ENCODE measurements around the gene MTARC1. TPM values are rescaled to one million over a fixed set of nuclear protein-coding genes. Genes with fewer than 3 reads are reported as not detected.

MTARC1 gene
- total RNA-seq, 1 donor from 2014 or later = 5.8 TPM

DNA sequence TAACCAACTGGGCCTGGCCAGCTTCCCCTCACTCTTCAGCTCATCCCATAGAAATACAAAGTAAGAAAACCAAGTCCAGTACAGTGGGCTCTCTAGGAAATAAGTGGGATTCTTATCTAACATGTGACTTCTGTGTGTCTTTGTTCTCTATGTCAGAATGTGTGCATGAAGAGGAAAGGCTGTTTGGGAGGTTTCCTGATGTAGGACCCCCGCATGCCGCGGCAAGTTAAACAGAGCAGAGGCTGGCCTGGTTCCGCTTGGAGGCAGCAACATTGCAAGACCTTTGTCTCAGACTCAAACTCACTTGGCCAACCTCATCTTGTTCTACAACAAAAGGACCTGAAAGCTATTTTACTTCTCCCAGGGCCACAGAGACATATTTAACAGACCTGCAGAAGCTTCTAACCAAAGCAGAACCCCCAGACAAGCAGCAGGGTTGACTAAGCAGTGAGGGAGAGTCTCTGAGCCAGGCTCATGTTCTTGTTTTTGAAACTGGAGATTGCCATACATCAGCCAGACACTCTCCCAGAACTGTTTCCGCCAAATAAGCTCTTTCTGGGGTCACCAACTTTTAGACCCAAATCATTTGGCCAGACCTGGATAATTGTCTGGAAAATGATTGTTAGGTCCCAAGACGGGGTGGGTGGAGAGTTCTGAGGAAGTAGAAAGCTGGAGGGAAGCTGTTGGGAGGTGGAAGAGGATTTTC, 32.3 kb upstream of the MTARC1 start:
- TF ChIP-seq, protein P1, sequence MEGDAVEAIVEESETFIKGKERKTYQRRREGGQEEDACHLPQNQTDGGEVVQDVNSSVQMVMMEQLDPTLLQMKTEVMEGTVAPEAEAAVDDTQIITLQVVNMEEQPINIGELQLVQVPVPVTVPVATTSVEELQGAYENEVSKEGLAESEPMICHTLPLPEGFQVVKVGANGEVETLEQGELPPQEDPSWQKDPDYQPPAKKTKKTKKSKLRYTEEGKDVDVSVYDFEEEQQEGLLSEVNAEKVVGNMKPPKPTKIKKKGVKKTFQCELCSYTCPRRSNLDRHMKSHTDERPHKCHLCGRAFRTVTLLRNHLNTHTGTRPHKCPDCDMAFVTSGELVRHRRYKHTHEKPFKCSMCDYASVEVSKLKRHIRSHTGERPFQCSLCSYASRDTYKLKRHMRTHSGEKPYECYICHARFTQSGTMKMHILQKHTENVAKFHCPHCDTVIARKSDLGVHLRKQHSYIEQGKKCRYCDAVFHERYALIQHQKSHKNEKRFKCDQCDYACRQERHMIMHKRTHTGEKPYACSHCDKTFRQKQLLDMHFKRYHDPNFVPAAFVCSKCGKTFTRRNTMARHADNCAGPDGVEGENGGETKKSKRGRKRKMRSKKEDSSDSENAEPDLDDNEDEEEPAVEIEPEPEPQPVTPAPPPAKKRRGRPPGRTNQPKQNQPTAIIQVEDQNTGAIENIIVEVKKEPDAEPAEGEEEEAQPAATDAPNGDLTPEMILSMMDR (IDR thresholded peaks at IDR 0.05; ENCODE audit: insufficient read depth, low read length, severe bottlenecking) = no peak
- Histone ChIP-seq H3K36me3 (ENCODE audit: control insufficient read depth, insufficient read depth, low read length) (no peaks in the 10 kb centered on the region), H3K27me3 (ENCODE audit: control insufficient read depth, insufficient read depth, low read length) (no peaks in the 10 kb centered on the region), H3K4me3 (ENCODE audit: low read depth, low read length) (no peak overlapping the region)
- FAIRE-seq (no peak), DNase-seq (ENCODE audit: low read depth) (no peak)

DNA sequence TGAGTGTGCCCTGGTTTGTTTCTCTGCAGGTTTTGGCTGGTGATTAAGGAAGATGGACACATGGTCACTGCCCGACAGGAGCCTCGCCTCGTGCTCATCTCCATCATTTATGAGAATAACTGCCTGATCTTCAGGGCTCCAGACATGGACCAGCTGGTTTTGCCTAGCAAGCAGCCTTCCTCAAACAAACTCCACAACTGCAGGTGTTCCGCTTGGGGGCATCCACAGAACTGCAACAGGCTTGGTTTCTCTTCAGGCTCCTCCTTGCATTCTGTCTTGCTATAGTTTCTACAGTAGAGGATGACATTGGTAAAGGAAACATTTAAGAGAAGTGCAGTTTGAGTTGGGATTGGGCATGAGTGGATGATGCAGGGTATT, 31.8 kb upstream of the MTARC1 start:
- Histone ChIP-seq H3K4me3 (ENCODE audit: low read depth, low read length) (no peak overlapping the region), H3K27me3 (ENCODE audit: control insufficient read depth, insufficient read depth, low read length) (no peaks in the 10 kb centered on the region), H3K36me3 (ENCODE audit: control insufficient read depth, insufficient read depth, low read length) (no peaks in the 10 kb centered on the region)
- FAIRE-seq (no peak), DNase-seq (ENCODE audit: low read depth) (no peak)
- TF ChIP-seq, protein P1 (IDR thresholded peaks at IDR 0.05; ENCODE audit: insufficient read depth, low read length, severe bottlenecking) = no peak

DNA sequence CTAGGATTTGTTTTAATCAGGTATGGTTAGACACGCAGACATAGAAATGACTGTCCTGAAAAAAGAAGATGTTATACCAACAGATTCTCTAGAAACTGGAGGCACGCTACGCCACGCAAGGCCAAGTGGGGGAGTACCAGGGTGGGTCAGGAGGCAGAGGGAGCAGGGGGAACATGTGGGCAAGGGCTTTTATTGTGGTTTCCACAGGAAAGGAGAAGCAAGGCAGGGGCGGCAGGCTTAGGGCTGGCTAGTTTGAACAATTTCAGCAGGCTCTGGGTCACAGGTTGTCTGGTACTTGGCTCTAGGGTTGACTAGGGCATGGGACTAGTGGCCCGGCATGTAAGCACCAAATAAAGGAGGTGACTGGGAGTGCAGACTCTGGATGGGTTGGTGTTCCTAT, 31.4 kb upstream of the MTARC1 start:
- DNase-seq (ENCODE audit: low read depth) (no peak), FAIRE-seq (no peak)
- H3K36me3 ChIP-seq (ENCODE audit: control insufficient read depth, insufficient read depth, low read length) = no peaks in the 10 kb centered on the region
- no peak overlapping the region for H3K4me3 ChIP-seq (ENCODE audit: low read depth, low read length)
- H3K27me3 ChIP-seq (ENCODE audit: control insufficient read depth, insufficient read depth, low read length) = no peaks in the 10 kb centered on the region
- TF ChIP-seq, protein P1 (IDR thresholded peaks at IDR 0.05; ENCODE audit: insufficient read depth, low read length, severe bottlenecking) = no peak

DNA sequence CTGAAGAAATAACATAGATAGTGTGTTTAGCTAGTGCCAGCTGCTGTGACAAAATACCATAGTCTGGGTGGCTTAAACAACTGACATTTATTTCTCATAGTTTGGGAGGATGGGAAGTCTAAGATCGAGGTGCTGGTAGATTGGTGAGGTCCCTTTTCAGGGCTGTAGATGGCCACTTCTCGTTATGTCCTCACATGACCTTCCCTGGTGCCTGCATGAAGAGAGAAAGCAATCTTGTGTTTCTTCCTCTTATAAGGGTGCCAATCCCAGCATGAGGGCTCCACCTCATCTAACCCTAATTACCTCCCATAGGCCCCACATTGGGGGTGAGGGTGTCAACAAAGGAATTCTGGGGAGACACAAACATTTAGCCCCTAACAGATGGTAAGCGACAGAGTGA, 29.3 kb upstream of the MTARC1 start:
- DNase-seq (ENCODE audit: low read depth) (no peak), FAIRE-seq (no peak)
- H3K36me3 ChIP-seq (ENCODE audit: control insufficient read depth, insufficient read depth, low read length) = no peaks in the 10 kb centered on the region
- H3K4me3 ChIP-seq (ENCODE audit: low read depth, low read length) = no peak overlapping the region
- H3K27me3 ChIP-seq (ENCODE audit: control insufficient read depth, insufficient read depth, low read length) = no peaks in the 10 kb centered on the region
- TF ChIP-seq, protein P1 (IDR thresholded peaks at IDR 0.05; ENCODE audit: insufficient read depth, low read length, severe bottlenecking) = no peak

DNA sequence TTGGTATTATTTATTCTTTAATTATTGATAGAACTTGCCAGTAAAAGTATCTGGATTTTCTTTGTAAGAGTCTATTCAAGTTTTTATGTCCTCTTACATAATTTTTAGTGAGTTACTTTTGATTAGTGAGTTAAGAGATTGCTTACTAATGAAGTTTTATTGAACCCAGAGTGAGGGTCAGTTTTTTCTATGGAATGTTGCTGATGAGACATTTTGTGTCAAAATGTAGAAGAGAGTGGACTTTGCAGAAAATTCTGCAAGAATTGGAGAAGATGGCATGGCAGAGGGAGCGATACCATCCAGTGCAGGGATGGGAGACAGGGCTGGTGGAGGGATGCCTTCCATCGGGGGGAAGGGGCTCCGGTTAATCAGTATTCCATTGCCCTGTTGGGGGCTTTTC, 27.6 kb upstream of the MTARC1 start:
- no peak overlapping the region for H3K4me3 ChIP-seq (ENCODE audit: low read depth, low read length)
- TF ChIP-seq, protein P1 (IDR thresholded peaks at IDR 0.05; ENCODE audit: insufficient read depth, low read length, severe bottlenecking) = no peak
- H3K36me3 ChIP-seq (ENCODE audit: control insufficient read depth, insufficient read depth, low read length) = no peaks in the 10 kb centered on the region
- H3K27me3 ChIP-seq (ENCODE audit: control insufficient read depth, insufficient read depth, low read length) = no peaks in the 10 kb centered on the region
- FAIRE-seq (no peak), DNase-seq (ENCODE audit: low read depth) (no peak)
